ENCODE measurements around the gene TTYH1. TPM values are rescaled to one million over a fixed set of nuclear protein-coding genes. Genes with fewer than 3 reads are reported as not detected.
A peak's percentile ranks its signal among the peaks of the same experiment; 100 is the strongest.

Gene TTYH1
- total and polyA plus RNA-seq, 2 of the 4 experiments (the other 2 are of a cell fraction): not detected

- Histone ChIP-seq H2BK15ac (ENCODE audit: low read depth, low read length) (no peak overlapping the region), H3K79me1 (ENCODE audit: low read depth in 1 of 2, low read length in 2 of 2) (peaks cover 11 to 28% of the 10 kb centered on the region in 2 experiments; a peak in 3 of 4 replicates), H4K8ac (ENCODE audit: low read depth in 2 of 2, low read length in 2 of 2) (peak overlapping the region; percentile 56 to 64; a peak in 1 of 4 replicates), H3K4me2 (ENCODE audit: low read depth, low read length) (peak overlapping the region; percentile 84), H3K4me3 (ENCODE audit: insufficient read depth, low read depth, low read length) (peak overlapping the region; percentile 48), H3K56ac (ENCODE audit: extremely low read depth, insufficient read depth, low read length) (no peak overlapping the region), H2BK120ac (ENCODE audit: low read depth, low read length) (no peak overlapping the region), H3K9me3 (ENCODE audit: control insufficient read depth, insufficient read depth, low read length) (no peaks in the 10 kb centered on the region), H3K9ac (ENCODE audit: low read depth, low read length) (no peak overlapping the region), H2AK5ac (ENCODE audit: low read depth, low read length) (0 out of 2 replicates have a peak overlapping the region, but pooled peaks have one; percentile 43), H2BK20ac (ENCODE audit: low read depth, low read length) (no peak overlapping the region), H4K5ac (ENCODE audit: low read depth, low read length) (no peak overlapping the region), H2AK9ac (replicated peaks; ENCODE audit: low read depth, low read length, poor library complexity) (peak overlapping the region; percentile 90), H2AFZ (replicated peaks; ENCODE audit: low read length, poor library complexity) (peak overlapping the region; percentile 88), H3K9me1 (ENCODE audit: insufficient read depth, low read length) (no peaks in the 10 kb centered on the region), H3K14ac (replicated peaks; ENCODE audit: low read depth, low read length) (no peak overlapping the region; the same call in 1 of the 2 replicates), H3K27ac (ENCODE audit: insufficient read depth, low read length) (peak overlapping the region; percentile 18), H3K4ac (ENCODE audit: low read depth, low read length) (peak overlapping the region; percentile 50), H4K91ac (ENCODE audit: insufficient read depth, low read depth, low read length) (0 out of 2 replicates have a peak overlapping the region, but pooled peaks have one; percentile 43), H3K18ac (ENCODE audit: low read depth, low read length) (no peak overlapping the region), H3K4me1 (ENCODE audit: control insufficient read depth, insufficient read depth, low read length) (peaks cover 18% of the 10 kb centered on the region), H4K20me1 (ENCODE audit: insufficient read depth, low read length) (peaks cover 26% of the 10 kb centered on the region), H2BK5ac (ENCODE audit: low read depth, low read length, poor library complexity, severe bottlenecking) (peak overlapping the region; percentile 37), H3K27me3 (ENCODE audit: control insufficient read depth, insufficient read depth, low read length) (no peaks in the 10 kb centered on the region), H3K36me3 (ENCODE audit: control insufficient read depth, insufficient read depth, low read length) (peaks cover 24% of the 10 kb centered on the region), H3K23ac (ENCODE audit: low read depth, low read length) (no peak overlapping the region)
- TF ChIP-seq MXI1 (IDR thresholded peaks at IDR 0.05; ENCODE audit: borderline replicate concordance, low read depth, low read length) (no peak), MAZ (IDR thresholded peaks at IDR 0.05; ENCODE audit: borderline replicate concordance, low read depth, low read length) (0 out of 2 replicates have a peak, but pooled peaks have one; percentile 41)
- in situ Hi-C loops (cut with MboI; ENCODE audit: low sequenced_read_pairs): loop anchor here (25.0 kb wide), 4 partner anchors 353 to 1672 kb away; partner anchors contain the start of genes NAT14, NDUFA3, OSCAR and PRPF31
- POLR2A ChIA-PET (ENCODE audit: unreplicated experiment): no interaction called here
- ATAC-seq (ENCODE audit: low read depth): peak; percentile 53
- DNase-seq: peak; percentile 63
- BruUV-seq (replicated peaks): no TSS peak
- dilution Hi-C loops (cut with HindIII; ENCODE audit: low sequenced_read_pairs, unreplicated experiment): no loop called here
- intact Hi-C loops (cut with micrococcal nuclease): loop anchor here (10.0 kb wide), 1 partner anchor 620 kb away; no protein-coding TSS in a partner anchor
- CTCF ChIA-PET: interaction anchor here (1.2 kb wide), 1 partner anchor 13 kb away, joined by 4 read pairs; no protein-coding TSS in a partner anchor
- WGBS, 2 experiments (ENCODE audit: extremely low coverage in 2 of 2, insufficient read length in 1 of 2): 50% methylated on average over 25 of the region's 87 CpGs; no CpG with 5 or more reads in 1 of the 2 experiments
Measured at GRCh38 chr19:54464630-54465425, 49.6 kb downstream of the TTYH1 start.

All from IMR-90 (cell line).